NCI-H187 (cell line): ENCODE results near the gene HAUS5.
A peak's percentile ranks its signal among the peaks of the same experiment; 100 is the strongest.
"Not testable (repeated sequence)": the region's sequence is repeated elsewhere in the genome, so short reads cannot be mapped to it uniquely, and the experiment has no call there.

Experiments used
- DNase-seq, 2 experiments: peaks; one replicate each; lab custom pipeline; 2025; lab: John Stamatoyannopoulos, UW

Gene HAUS5, protein sequence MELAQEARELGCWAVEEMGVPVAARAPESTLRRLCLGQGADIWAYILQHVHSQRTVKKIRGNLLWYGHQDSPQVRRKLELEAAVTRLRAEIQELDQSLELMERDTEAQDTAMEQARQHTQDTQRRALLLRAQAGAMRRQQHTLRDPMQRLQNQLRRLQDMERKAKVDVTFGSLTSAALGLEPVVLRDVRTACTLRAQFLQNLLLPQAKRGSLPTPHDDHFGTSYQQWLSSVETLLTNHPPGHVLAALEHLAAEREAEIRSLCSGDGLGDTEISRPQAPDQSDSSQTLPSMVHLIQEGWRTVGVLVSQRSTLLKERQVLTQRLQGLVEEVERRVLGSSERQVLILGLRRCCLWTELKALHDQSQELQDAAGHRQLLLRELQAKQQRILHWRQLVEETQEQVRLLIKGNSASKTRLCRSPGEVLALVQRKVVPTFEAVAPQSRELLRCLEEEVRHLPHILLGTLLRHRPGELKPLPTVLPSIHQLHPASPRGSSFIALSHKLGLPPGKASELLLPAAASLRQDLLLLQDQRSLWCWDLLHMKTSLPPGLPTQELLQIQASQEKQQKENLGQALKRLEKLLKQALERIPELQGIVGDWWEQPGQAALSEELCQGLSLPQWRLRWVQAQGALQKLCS

DNA sequence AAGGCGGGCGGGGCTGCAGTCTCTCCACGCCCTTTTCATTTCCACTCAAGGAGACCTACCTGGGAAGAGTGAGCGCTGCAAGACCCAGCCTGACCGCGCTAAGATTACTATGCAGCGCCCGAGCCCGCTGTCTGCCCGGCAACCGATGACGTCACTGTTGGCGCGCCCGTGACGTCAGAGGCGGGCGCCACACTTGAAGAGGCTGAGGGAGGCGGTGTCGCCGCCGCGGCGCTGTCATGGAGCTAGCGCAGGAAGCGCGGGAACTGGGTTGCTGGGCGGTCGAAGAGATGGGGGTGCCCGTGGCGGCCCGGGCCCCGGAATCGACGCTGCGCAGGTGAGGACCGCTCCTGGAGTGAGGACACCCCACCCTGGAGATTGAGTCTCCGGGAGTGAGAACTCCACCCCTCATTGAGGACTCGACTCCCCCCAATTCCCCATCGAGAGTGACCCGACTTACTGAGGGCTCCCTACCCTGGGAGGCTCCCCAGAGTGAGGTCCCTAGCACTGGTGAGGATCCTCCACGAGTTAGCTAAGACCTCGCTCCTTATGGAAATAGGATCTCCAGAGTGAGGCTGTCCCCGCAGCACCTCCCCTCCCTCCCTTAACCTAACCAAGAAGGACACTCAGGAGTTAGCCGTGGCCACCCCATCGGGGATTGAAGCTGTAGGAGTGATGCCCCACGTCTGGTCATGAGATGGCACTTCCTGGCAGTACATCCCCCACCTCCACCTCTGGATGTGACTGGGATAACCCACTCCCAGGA is at the start of gene HAUS5:
TSS of gene HAUS5 (plus strand) at position 177 of the 763 bp plus-strand sequence. CDS start at position 237, 60 bp downstream.
- DNase-seq: peak; percentile 84 to 85

DNA sequence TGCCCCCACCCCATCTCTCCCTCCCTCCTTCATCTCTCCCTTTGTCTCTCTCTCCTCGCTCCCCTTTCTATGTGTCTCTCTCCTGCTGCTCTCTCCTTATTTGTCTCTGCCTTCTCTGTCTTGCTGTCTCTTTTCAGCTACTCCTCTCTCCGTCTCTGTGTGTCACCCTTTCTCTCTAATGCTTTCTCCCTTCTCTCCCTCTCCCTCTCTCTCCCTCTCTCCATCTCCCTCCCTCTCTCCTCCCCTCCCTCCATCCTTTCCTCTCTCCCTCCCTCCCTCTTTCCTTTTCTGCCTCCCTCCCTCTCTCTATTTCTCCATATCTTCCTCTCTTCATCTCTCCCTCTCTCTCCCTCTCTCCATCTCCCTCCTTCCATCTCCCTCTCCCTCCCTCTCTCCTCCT is 49.8 kb upstream of the HAUS5 start:
- DNase-seq: no peak

DNA sequence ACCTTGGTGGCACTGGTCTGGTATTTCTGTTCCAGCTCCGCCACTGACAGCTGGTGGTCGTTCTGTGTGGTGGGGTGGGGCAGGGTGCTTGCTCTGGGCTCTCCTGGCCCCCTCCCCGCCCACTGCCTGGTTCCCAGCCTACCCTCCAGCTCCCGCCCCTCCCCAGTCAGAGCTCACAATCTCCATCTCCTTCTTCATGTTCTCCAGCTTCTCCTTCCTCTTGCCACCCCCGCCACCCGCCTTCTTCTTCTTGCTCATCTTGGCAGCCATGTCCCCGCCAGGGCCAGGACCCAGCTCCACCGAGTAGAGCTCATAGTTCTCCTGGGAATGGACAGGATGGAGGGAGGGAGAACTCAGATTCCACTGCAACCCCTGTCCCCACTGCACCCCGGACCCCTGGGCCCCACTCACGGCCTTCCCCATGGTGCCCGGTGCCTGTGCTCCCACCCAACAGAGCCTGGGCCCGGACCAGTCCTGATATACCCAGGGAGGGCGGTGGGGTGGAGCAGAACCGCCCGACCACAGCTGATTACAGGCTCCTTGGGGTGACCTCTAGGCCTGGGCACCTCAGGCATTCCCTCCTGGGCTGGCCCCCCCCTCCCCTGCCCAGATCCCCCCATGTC is 49.2 kb upstream of the HAUS5 start, which contains the start of gene ATP4A:
TSS of gene ATP4A (minus strand) at position 452 of the 623 bp plus-strand sequence. CDS start at position 423, 29 bp downstream.
- no peak for DNase-seq

DNA sequence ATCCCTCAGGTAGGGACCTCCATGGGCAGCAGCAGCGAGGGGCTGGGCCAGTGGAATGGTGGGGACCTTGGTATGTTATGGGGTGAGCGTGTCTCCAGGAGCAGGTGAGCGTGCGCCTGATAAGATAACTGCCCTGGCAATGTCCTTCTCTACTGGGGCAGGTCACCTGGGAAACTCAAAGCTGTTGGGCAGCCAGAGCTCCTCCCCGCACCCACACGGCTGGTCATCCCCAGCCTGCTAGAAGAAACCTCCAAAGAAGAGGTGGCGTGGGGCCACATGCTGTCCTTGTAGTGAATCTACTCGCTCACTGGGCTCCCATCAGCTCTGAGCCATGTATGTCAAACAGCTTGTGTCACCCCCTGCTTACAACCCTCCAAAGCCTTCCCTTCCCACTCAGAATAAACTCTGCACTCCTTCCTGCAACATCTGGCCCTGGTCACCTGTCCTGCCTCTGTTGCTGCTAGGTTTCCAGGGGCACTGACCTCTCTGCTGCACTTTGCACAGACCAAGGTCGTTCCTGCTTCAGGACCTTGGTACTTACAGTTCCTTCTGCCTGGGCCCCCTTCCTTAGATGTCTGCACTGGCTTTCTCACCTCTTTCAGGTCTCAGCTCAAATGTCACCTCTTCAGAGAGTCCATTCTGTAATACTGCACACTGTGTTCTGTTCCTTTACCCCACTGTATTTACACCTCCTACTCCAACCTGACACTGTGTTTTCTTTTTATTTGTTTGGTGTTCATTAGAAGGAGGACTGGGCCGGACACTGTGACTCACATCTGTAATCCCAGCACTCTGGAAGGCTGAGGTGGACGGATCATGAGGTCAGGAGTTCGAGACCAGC is 47.3 kb upstream of the HAUS5 start:
- DNase-seq: no peak

DNA sequence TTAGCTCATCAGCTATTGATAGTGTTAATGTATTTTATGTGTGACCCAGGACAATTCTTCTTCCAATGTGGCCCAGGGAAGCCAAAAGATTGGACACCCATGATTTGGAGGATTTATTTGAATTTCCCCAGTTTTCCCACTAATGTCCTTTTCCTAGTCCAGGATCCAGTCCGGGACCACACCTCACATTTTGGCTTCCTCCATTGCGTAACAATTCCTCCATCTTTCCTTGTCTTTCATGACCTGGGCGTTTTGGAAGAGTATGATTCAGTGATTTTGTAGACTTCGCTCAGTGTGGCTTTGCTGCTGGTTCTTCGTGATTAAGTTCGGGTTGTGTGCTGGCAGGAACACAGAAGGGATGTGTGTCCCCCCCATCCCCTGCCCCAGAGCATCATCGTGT is 45.8 kb upstream of the HAUS5 start:
- DNase-seq: no peak

DNA sequence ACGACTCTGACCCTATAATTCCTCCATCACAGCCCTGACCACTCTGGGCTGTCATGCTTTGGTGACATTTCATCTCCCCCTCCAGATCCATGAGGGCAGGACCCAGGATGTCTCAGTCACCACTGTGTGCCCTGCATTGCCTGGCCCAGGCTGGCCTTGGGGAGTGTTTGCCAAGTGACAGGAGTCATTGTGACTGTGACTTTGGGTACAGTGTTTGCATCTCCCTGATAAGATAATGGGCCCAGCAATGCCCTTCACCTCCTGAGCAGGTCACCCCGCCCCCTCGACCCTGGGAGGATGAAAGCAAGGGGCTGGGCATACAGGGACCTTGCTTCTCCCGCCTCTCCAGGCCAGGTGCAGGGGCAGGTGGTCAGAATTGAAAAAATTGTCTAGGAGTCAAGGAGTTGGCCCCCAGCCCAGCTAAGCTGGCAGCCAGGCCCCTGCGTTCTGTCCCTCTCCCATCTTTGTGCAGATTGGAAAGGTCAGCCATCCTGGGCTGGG is 43.2 kb upstream of the HAUS5 start:
- no peak for DNase-seq

DNA sequence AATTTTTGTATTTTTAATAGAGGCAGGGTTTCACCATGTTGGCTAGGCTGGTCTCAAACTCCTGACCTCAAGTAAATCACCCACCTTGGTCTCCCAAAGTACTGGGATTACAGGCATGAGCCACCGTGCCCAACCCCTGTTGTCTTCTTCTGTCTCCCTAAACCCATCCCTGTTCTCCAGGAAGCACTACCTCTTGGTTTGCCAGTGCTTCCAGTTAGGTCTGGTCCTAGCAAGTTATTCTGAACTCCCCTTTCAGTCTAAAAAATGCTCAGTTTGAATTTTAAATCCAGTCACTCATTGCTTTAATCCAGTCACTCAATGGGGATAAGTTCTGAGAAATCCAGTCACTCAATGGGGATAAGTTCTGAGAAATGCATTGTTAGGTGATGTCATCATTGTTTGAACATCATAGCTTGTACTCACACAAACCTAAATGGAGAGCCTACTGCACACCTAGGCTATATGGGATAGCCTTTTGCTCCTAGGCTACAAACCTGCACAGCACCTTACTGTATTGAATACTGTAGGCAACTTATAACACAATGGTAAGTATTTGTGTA is 41.0 kb upstream of the HAUS5 start:
- DNase-seq: no peak

DNA sequence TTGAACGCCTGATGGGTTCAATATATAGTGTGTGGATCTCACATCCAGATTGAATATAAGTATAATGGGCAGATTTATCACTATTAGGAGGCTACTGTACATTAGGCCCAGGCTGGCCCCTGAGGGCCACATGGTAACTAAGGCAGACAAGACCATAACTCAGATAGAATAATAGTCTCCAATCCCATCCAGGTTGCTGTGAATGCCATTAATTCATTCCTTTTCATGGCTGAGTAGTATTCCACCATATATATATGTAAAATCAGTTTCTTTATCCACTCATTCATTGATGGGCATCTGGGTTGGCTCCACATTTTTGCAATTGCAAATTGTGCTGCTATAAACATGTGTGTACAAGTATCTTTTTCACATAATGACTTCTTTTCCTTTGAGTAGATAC is 34.6 kb upstream of the HAUS5 start:
- no peak for DNase-seq

DNA sequence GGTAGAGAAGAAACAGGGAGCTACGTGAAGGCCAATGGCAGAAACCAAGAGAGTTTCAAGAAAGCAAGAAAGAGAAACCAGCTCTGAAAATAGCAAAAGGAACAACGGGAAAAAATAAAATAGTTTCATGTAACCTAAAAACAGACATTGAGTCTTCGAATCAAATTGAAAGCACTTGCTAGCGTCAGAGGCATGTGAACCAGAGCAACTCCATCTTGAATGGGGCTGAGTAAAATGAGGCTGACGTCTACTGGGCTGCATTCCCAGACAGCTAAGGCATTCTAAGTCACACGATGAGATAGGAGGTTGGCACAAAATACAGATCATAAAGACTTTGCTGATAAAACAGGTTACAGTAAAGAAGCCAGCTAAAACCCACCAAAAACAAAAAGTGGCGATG is 33.8 kb upstream of the HAUS5 start:
- DNase-seq: no peak

DNA sequence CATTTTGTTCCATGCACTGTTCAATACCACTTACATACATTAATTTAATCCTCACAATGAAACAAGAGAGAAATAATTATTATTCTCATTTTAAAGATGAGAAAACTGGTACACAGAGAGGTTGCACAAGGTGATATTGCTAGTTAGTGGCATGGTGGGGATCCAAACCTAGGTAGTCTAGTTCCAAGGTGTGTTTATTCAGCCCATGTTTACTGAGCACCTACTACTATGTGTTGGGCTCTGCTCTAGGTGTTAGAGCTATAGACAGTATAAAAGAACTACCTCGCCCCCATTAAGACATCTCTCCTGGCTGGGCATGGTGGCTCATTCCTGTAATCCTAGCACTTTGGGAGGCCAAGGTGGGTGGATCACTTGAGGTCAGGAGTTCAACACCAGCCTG is 29.8 kb upstream of the HAUS5 start:
- no peak for DNase-seq

DNA sequence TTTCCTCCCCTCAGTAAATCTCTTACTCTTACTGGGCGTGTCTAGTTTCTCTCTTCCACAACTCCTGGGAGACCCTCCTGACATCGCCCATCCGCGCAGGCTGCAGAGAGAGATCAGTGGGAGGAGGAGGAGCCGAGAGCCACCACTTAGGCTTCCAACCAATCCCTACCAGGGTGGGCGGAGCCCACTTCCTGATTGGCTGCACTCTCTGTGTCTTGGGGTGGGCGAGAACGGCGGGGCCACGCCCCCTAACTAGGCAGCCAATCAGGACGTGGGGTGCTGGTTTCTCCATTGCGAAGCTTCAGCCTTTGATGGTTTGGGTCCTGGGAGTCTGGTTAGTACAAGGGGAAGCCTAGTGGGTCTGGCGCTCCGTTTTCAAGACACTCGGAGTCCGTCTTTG is 26.7 kb upstream of the HAUS5 start, which contains the start of gene PMIS2:
TSS of gene PMIS2 (plus strand) at position 326 of the 400 bp plus-strand sequence. CDS start 87 bp downstream, outside the sequence.
- no peak for DNase-seq

DNA sequence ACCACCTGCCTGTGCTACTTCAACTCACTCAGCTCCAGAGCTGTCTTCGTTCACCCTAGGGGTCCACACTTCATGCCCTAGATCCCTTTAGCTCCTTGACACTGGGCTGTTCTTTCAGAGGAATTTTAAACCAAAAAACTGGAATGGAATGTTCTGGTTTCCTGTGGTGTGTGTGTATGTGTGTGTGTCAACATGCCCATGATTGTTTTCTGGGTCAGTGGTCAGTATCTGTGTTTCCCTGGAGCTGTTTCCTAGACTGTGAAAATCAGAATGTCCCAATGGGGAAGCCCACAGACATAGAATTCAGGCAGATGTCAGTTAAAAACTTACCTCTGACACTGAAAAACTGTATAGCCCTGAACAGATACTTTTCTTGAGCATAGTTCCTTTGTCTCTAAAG is 25.2 kb upstream of the HAUS5 start:
- DNase-seq: no peak

DNA sequence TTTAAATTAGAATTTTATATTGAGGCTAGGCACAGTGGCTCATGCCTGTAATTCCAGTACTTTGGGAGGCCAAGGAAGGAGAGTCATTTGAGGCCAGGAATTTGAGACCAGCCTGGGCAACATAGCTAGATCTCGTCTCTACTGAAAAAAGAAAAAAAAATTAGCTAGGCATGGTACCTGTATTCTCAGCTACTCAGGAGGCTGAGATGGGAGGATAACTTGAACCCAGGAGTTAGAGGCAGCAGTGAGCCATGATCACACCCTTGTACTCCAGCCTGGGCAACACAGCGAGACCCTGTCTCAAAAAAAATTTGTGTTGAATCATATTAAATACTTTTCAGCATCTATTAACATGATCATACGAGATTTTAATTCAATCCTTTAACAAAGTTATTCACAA is 21.7 kb upstream of the HAUS5 start:
- no peak for DNase-seq

DNA sequence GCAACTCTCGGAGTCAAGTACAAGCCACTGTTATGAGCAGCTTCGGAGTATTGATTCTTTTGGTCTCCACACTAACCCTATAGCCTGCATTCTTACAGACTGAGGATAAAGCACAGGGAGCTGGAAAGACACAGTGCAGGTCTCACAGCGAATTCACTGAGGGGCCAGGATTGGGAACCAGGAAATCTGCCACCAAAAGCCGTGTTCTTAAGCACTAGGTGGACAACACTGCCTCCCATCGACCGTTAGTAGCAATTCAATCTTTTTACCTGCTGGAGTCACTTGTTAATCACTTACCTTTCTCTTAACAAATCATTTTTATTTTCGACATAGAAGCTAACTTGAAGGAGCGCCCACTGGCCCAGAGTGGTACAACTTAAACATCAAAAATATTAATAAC is 20.3 kb upstream of the HAUS5 start:
- DNase-seq: no peak

DNA sequence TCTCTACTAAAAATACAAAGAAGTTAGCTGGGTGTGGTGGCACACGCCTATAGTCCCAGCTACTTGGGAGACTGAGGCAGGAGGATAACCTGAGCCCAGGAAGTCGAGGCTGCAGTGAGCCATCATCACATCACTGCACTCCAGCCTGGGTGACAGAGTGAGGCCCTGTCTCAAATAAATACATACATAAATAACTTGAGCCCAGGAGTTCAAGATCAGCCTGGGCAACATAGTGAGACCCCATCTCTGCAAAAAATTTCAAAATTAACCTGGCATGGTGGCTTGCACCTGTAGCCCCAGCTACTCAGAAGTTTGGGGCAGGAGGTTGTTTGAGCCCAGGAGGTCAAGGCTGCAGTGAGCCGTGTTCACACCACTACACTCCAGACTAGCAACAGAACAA is 17.5 kb upstream of the HAUS5 start:
- not testable (repeated sequence) for DNase-seq

DNA sequence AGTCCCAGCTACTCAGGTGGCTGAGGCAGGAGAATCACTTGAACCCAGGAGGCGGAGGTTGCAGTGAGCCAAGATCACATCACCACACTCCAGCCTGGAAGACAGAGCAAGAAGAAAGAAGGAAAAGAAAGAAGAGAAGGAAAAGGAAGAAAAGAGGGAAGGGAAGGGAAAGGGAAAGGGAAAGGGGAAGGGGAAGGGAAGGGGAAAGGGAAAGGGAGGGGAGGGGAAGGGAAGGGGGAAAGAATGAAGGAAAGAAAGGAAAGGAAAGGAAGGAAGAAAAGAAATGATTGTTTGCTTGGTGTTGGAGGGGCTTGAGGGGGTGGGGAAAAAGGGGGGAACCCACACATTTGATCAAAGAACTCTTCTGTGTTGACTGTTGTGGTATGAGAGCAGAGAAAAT is 16.6 kb upstream of the HAUS5 start:
- no peak for DNase-seq

DNA sequence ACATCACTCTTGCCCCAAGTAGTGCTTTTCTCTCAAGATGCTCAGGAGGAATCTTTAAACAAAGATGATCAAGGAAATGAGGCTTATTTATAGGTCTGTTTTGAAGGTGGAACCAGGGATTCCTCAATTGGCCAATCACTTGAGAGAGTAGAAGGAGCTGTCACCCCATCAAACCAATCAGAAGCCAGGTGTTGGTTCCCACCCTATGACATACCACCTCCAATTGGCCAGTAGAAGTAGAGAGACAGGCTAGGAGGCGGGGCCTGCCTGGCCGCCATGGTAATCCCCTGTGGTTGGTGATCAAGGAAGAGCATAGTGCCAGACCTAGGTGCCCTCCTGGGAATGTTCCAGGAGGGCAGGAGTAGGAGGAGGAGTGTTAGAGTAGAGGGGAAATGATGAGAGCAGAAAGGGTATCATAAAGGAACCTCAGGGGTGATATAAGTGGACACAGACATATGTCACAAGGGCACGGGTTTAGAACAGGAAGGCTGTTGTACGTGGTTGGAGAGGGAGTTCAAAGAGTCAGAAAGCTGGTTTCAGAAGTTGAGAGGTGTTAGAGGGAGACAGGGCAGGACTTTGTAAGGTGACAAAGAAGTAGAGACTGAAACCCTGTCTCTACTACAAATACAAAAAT is 16.1 kb upstream of the HAUS5 start:
- DNase-seq: no peak

DNA sequence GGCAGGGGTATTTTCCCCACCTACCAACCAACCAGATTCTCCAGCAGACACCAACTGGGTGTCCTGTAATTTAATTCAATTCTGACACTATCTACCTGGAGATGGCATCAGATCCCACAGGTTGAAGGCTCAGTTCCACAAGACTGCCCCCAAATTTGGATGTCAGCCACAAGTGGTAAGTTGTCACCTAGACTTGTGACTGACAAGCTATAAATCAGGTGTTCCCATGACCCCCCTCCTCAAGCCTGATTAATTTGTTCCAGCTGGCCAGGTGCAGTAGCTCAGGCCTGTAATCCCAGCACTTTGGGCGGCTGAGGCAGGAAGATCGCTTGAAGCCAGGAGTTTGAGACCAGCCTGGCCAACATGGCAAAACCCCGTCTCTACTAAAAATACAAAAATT is 10.6 kb upstream of the HAUS5 start:
- DNase-seq: no peak

DNA sequence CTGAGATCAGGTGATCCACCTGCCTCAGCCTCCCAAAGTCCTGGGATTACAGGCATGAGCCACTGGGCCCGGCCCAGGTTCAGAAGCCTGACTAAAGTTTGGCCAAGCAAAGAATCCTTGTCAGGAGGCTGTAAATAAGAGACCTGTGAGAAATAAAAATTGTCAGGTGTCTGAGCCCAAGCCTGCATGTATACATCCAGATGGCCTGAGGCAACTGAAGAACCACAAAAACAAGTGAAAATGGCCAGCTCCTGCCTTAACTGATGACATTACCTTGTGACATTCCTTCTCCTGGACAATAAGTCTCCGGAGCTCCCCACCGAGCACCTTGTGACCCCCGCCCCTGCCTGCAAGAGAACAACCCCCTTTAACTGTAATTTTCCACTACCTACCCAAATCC is 8.1 kb upstream of the HAUS5 start:
- not testable (repeated sequence) for DNase-seq

DNA sequence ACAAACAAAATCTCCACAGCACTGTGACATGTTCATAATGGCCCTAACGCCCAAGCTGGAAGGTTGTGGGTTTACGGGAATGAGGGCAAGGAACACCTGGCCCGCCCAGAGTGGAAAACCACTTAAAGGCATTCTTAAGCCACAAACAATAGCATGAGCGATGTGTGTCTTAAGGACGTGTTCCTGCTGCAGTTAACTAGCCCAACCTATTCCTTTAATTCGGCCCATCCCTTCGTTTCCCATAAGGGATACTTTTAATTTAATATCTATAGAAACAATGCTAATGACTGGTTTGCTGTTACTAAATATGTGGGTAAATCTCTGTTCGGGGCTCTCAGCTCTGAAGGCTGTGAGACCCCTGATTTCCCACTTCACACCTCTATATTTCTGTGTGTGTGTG is 5.4 kb upstream of the HAUS5 start:
- DNase-seq: not testable (repeated sequence)
